ENCODE results near the gene RAD54L. TPM values are rescaled to one million over a fixed set of nuclear protein-coding genes. Genes with fewer than 3 reads are reported as not detected.
"Not testable (repeated sequence)": the region's sequence is repeated elsewhere in the genome, so short reads cannot be mapped to it uniquely, and the experiment has no call there.

RAD54L gene
- total and polyA plus RNA-seq, 3 donors from 2014 or later, result 17.9 to 31.4 (median 24.5) TPM

- whole genome bisulfite sequencing, 2 donors, result 78 to 79% methylated on average over 3 of the region's 3 CpGs
- intact Hi-C loops (cut with DNase I; ENCODE audit: low total_unique reads), result no loop called here
- H3K27me3 ChIP-seq, result no peaks in the 10 kb centered on the region
- DNase-seq, result no peak
- no peaks in the 10 kb centered on the region for H3K36me3 ChIP-seq (ENCODE audit: low read depth, missing control alignments)
- no peak for TF ChIP-seq POLR2A (IDR thresholded peaks at IDR 0.05)
- no peak for TF ChIP-seq CTCF (IDR thresholded peaks at IDR 0.05)
- no peaks in the 10 kb centered on the region for H3K9me3 ChIP-seq
- H3K4me1 ChIP-seq, result no peaks in the 10 kb centered on the region
- no peak overlapping the region for H3K4me3 ChIP-seq
- no peak overlapping the region for H3K27ac ChIP-seq
Measured at GRCh38 chr1:46220808-46221207, 26.8 kb upstream of the RAD54L start.

GRCh38 chr1:46221749-46222148 lies 25.8 kb upstream of the RAD54L start:
- Histone ChIP-seq H3K4me3 (no peak overlapping the region), H3K36me3 (ENCODE audit: low read depth, missing control alignments) (no peaks in the 10 kb centered on the region), H3K27me3 (no peaks in the 10 kb centered on the region), H3K9me3 (no peaks in the 10 kb centered on the region), H3K27ac (no peak overlapping the region), H3K4me1 (no peaks in the 10 kb centered on the region)
- TF ChIP-seq POLR2A (IDR thresholded peaks at IDR 0.05) (no peak), CTCF (IDR thresholded peaks at IDR 0.05) (no peak)
- 48 to 61% methylated on average over 4 of the region's 4 CpGs for WGBS, 2 donors
- DNase-seq, result peak; percentile 53
- intact Hi-C loops (cut with DNase I; ENCODE audit: low total_unique reads), result no loop called here

- intact Hi-C loops (cut with DNase I; ENCODE audit: low total_unique reads), result not testable (repeated sequence)
Measured at GRCh38 chr1:46223055-46223454, 24.5 kb upstream of the RAD54L start.

GRCh38 chr1:46223472-46223943 lies 24.1 kb upstream of the RAD54L start:
- Histone ChIP-seq H3K4me1 (no peaks in the 10 kb centered on the region), H3K36me3 (ENCODE audit: low read depth, missing control alignments) (no peaks in the 10 kb centered on the region), H3K27ac (no peak overlapping the region), H3K9me3 (no peaks in the 10 kb centered on the region), H3K27me3 (no peaks in the 10 kb centered on the region), H3K4me3 (no peak overlapping the region)
- WGBS, 2 donors, result 34 to 54% methylated on average over 3 to 6 of the region's 6 CpGs
- TF ChIP-seq POLR2A (IDR thresholded peaks at IDR 0.05) (no peak), CTCF (IDR thresholded peaks at IDR 0.05) (peak; percentile 76 to 92 (median 89))
- peak; percentile 84 for DNase-seq
- intact Hi-C loops (cut with DNase I; ENCODE audit: low total_unique reads), result no loop called here

More at GRCh38 chr1:46223055-46223454, 24.5 kb upstream of the RAD54L start:
- H3K36me3 ChIP-seq (ENCODE audit: low read depth, missing control alignments); H3K27ac ChIP-seq; H3K4me3 ChIP-seq; H3K27me3 ChIP-seq; H3K9me3 ChIP-seq; H3K4me1 ChIP-seq; DNase-seq: not testable (repeated sequence)
- 83 to 89% methylated on average over 11 of the region's 11 CpGs for WGBS, 2 donors

- 83 to 89% methylated on average over 4 of the region's 4 CpGs for WGBS, 2 donors
- H3K36me3 ChIP-seq (ENCODE audit: low read depth, missing control alignments), result no peaks in the 10 kb centered on the region
- intact Hi-C loops (cut with DNase I; ENCODE audit: low total_unique reads), result no loop called here
- DNase-seq, result no peak
- no peak overlapping the region for H3K27ac ChIP-seq
- TF ChIP-seq POLR2A (IDR thresholded peaks at IDR 0.05) (no peak), CTCF (IDR thresholded peaks at IDR 0.05) (no peak)
- H3K4me3 ChIP-seq, result no peak overlapping the region
- no peaks in the 10 kb centered on the region for H3K4me1 ChIP-seq
- H3K9me3 ChIP-seq, result no peaks in the 10 kb centered on the region
- H3K27me3 ChIP-seq, result no peaks in the 10 kb centered on the region
Measured at GRCh38 chr1:46224966-46225365, 22.6 kb upstream of the RAD54L start.

- DNase-seq; H3K9me3 ChIP-seq; H3K4me3 ChIP-seq; H3K27me3 ChIP-seq; H3K27ac ChIP-seq; H3K4me1 ChIP-seq; H3K36me3 ChIP-seq (ENCODE audit: low read depth, missing control alignments); intact Hi-C loops (cut with DNase I; ENCODE audit: low total_unique reads): not testable (repeated sequence)
- WGBS, 2 donors, result 98% methylated on average over 3 of the region's 3 CpGs
Measured at GRCh38 chr1:46231231-46231630, 16.3 kb upstream of the RAD54L start.
